Measurements from ENCODE around the gene SH3BP1. TPM values are rescaled to one million over a fixed set of nuclear protein-coding genes. Genes with fewer than 3 reads are reported as not detected.

Gene SH3BP1
- total and polyA plus RNA-seq, 2 of the 13 experiments (the other 11 are each of a cell fraction or from before 2014, with no cell fraction given): 8.4 to 18.5 TPM

DNA sequence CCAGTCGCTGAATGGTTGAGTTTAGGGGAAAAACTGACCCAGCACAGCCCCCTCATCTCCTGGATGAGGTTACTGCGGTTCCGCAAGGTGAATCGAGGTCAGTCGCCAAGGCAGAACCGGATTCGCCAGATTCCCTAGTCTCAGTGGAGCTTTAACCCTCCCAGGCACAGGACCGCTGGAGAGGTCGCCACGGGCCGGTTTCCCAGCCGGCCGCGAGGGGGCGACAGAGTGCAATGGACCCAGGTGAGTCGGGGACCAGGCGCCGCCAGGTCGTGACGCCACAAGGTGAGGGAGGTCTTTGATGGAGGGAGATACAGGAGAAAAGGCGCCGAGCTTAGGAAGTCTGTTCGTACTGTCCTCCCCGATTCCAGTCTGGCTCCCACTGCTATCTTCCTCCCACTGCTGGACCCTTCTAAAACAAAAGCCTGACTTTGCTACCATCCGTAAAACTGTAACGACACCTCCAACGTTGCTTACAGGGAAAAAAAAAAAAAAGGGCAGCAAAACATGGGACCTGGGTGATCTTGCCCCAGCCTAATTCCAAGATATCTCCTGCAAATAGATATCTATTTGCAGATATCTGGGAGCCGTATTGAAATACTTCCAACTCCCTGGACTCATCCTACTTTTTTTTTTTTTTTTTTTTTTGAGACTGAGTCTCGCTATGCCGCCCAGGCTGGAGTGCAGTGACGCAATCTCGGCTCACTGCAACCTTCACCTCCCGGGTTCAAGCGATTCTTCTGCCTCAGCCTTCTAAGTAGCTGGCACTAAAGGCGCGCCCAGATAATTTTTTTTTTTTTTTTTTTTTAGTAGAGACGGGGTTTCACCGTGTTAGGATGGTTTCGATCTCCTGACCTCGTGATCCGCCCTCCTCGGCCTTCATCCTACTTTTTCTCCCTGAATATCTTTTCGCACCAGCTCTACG lies 32.2 kb upstream of the SH3BP1 start (continued):
- TF ChIP-seq, protein P1, sequence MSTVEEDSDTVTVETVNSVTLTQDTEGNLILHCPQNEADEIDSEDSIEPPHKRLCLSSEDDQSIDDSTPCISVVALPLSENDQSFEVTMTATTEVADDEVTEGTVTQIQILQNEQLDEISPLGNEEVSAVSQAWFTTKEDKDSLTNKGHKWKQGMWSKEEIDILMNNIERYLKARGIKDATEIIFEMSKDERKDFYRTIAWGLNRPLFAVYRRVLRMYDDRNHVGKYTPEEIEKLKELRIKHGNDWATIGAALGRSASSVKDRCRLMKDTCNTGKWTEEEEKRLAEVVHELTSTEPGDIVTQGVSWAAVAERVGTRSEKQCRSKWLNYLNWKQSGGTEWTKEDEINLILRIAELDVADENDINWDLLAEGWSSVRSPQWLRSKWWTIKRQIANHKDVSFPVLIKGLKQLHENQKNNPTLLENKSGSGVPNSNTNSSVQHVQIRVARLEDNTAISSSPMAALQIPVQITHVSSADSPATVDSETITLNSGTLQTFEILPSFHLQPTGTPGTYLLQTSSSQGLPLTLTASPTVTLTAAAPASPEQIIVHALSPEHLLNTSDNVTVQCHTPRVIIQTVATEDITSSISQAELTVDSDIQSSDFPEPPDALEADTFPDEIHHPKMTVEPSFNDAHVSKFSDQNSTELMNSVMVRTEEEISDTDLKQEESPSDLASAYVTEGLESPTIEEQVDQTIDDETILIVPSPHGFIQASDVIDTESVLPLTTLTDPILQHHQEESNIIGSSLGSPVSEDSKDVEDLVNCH (CRISPR knock-in tag; IDR thresholded peaks at IDR 0.05): no peak
- TF ChIP-seq U2AF2 (IDR thresholded peaks at IDR 0.05; ENCODE audit: low read depth, low read length): no peak
- TF ChIP-seq, protein P2, sequence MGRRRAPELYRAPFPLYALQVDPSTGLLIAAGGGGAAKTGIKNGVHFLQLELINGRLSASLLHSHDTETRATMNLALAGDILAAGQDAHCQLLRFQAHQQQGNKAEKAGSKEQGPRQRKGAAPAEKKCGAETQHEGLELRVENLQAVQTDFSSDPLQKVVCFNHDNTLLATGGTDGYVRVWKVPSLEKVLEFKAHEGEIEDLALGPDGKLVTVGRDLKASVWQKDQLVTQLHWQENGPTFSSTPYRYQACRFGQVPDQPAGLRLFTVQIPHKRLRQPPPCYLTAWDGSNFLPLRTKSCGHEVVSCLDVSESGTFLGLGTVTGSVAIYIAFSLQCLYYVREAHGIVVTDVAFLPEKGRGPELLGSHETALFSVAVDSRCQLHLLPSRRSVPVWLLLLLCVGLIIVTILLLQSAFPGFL (CRISPR knock-in tag; IDR thresholded peaks at IDR 0.05): no peak
- TF ChIP-seq THYN1 (CRISPR knock-in tag; IDR thresholded peaks at IDR 0.05; ENCODE audit: borderline replicate concordance, low read depth): no peak
- TF ChIP-seq ZNF788 (CRISPR knock-in tag; IDR thresholded peaks at IDR 0.05; ENCODE audit: borderline replicate concordance): no peak; the same call in 1 of the 2 replicates
- TF ChIP-seq, protein P3, sequence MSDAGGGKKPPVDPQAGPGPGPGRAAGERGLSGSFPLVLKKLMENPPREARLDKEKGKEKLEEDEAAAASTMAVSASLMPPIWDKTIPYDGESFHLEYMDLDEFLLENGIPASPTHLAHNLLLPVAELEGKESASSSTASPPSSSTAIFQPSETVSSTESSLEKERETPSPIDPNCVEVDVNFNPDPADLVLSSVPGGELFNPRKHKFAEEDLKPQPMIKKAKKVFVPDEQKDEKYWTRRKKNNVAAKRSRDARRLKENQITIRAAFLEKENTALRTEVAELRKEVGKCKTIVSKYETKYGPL (CRISPR knock-in tag; IDR thresholded peaks at IDR 0.05): no peak
- no peak for TF ChIP-seq PLRG1 (conservative IDR thresholded peaks at IDR 0.05)
- TF ChIP-seq, protein P4, sequence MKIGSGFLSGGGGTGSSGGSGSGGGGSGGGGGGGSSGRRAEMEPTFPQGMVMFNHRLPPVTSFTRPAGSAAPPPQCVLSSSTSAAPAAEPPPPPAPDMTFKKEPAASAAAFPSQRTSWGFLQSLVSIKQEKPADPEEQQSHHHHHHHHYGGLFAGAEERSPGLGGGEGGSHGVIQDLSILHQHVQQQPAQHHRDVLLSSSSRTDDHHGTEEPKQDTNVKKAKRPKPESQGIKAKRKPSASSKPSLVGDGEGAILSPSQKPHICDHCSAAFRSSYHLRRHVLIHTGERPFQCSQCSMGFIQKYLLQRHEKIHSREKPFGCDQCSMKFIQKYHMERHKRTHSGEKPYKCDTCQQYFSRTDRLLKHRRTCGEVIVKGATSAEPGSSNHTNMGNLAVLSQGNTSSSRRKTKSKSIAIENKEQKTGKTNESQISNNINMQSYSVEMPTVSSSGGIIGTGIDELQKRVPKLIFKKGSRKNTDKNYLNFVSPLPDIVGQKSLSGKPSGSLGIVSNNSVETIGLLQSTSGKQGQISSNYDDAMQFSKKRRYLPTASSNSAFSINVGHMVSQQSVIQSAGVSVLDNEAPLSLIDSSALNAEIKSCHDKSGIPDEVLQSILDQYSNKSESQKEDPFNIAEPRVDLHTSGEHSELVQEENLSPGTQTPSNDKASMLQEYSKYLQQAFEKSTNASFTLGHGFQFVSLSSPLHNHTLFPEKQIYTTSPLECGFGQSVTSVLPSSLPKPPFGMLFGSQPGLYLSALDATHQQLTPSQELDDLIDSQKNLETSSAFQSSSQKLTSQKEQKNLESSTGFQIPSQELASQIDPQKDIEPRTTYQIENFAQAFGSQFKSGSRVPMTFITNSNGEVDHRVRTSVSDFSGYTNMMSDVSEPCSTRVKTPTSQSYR (CRISPR knock-in tag; IDR thresholded peaks at IDR 0.05; ENCODE audit: borderline replicate concordance): no peak
- TF ChIP-seq, protein P5, sequence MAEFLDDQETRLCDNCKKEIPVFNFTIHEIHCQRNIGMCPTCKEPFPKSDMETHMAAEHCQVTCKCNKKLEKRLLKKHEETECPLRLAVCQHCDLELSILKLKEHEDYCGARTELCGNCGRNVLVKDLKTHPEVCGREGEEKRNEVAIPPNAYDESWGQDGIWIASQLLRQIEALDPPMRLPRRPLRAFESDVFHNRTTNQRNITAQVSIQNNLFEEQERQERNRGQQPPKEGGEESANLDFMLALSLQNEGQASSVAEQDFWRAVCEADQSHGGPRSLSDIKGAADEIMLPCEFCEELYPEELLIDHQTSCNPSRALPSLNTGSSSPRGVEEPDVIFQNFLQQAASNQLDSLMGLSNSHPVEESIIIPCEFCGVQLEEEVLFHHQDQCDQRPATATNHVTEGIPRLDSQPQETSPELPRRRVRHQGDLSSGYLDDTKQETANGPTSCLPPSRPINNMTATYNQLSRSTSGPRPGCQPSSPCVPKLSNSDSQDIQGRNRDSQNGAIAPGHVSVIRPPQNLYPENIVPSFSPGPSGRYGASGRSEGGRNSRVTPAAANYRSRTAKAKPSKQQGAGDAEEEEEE (CRISPR knock-in tag; IDR thresholded peaks at IDR 0.05; ENCODE audit: borderline replicate concordance): no peak
- TF ChIP-seq AKAP8 (CRISPR knock-in tag; IDR thresholded peaks at IDR 0.05): no peak
- peak; percentile 35; the same call in 1 of the 2 replicates for TF ChIP-seq HNF4A (CRISPR knock-in tag; IDR thresholded peaks at IDR 0.05)
- TF ChIP-seq ZNF234 (CRISPR knock-in tag; conservative IDR thresholded peaks at IDR 0.05): no peak
- TF ChIP-seq RBFOX2 (IDR thresholded peaks at IDR 0.05; ENCODE audit: low read depth, low read length): no peak
- TF ChIP-seq CBX2 (IDR thresholded peaks at IDR 0.05; ENCODE audit: low read depth, low read length): no peak
- TF ChIP-seq CBX2 (CRISPR knock-in tag; IDR thresholded peaks at IDR 0.05; ENCODE audit: low read depth): no peak
- peak; percentile 49; the same call in 1 of the 2 replicates for TF ChIP-seq PHF8 (CRISPR knock-in tag; IDR thresholded peaks at IDR 0.05)
- TF ChIP-seq SP2 (CRISPR knock-in tag; IDR thresholded peaks at IDR 0.05): no peak
- TF ChIP-seq SNAPC2 (CRISPR knock-in tag; IDR thresholded peaks at IDR 0.05): no peak
- no peak for TF ChIP-seq GTF2F1 (IDR thresholded peaks at IDR 0.05; ENCODE audit: low read length)
- TF ChIP-seq ZNF841 (CRISPR knock-in tag; IDR thresholded peaks at IDR 0.05; ENCODE audit: borderline replicate concordance): no peak
- TF ChIP-seq PRPF4 (IDR thresholded peaks at IDR 0.05; ENCODE audit: low read depth, low read length, poor library complexity, severe bottlenecking): no peak

All from HepG2 (cell line).